HG03469 (cell line): ENCODE results near the gene CALR3.
"Not testable (repeated sequence)": the region's sequence is repeated elsewhere in the genome, so short reads cannot be mapped to it uniquely, and the experiment has no call there.

Experiments used
- ATAC-seq: cut with Tn5 transposase; IDR thresholded peaks from one replicate; pipeline ENCODE4 v1.9.1; 2021; ENCODE audit warnings: mild to moderate bottlenecking, moderate library complexity, moderate number of reproducible peaks; ENCODE audit not compliant: unreplicated experiment

The CALR3 gene

GRCh38 chr19:16525751-16526481 lies 29.9 kb upstream of the CALR3 start:
- no peak for ATAC-seq

DNA sequence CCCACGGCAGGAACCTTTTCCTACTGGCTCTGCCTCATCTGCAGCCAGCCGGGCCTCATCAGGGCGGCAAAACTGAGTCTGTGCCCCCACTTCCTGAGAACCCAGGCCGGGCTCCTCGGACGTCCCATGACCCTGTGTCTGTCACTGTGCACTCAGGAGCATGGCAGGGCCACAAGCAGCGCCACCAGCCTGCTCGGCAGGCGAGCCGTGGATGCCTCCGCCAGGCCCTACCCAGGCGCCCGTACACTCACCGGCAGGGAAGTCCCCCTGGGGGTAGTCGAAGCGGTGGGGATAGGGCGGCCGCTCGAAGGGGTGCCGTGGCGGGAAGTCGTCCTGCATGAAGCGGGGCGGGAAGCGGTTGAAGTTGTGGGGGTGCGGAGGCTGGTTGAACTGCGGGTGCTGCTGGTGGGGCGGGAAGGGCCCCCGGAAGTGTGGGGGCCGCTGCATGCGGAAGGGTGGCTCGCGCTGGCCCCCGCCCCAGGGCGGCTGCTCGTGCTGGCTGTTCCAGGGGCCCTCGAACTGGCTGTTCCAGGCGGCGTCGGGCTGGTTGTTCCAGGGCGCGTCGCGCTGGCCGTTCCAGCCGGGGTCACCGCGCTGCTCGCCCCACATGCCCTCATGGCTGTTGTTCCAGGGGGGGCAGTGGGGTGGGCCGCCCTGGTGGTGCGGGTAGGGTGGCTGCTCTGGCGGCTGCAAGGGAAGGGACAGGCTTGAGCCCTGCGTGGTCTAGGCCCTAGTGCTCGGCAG lies 29.2 kb upstream of the CALR3 start:
- no peak for ATAC-seq

GRCh38 chr19:16522559-16523377 lies 26.8 kb upstream of the CALR3 start:
- no peak for ATAC-seq

- ATAC-seq, result no peak
Measured at GRCh38 chr19:16521715-16522289, 25.8 kb upstream of the CALR3 start.

DNA sequence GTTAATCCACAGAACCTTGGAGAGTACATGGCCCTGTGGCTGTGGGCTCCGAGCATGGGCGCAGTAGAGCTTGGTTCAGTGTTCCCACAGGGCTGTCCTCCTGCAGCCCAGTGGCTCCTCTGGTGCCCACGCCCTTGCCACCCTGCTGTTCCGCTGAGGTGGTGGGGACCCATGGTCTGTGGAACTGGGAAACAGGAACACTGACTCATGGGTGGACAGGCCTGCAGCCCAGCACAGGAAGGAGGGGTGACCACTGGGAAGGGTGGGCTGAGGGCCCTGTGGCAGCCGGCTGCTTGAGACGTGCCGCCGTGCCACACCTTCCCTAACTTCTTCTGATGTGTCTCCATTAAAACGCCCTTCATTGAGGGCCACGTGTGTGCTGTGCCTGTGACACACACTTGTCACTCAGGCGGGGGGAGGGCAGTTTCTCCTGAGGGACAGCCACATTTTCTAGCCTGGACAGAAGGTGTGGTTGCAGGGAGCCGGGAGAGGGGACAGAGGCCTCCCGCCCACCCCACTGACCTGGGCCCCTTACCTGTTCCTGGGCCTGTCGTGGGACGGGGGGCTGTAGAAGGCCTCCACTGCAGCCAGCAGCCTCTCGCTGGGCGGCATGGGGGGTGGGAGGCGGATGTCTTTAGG lies 25.1 kb upstream of the CALR3 start:
- no peak for ATAC-seq

DNA sequence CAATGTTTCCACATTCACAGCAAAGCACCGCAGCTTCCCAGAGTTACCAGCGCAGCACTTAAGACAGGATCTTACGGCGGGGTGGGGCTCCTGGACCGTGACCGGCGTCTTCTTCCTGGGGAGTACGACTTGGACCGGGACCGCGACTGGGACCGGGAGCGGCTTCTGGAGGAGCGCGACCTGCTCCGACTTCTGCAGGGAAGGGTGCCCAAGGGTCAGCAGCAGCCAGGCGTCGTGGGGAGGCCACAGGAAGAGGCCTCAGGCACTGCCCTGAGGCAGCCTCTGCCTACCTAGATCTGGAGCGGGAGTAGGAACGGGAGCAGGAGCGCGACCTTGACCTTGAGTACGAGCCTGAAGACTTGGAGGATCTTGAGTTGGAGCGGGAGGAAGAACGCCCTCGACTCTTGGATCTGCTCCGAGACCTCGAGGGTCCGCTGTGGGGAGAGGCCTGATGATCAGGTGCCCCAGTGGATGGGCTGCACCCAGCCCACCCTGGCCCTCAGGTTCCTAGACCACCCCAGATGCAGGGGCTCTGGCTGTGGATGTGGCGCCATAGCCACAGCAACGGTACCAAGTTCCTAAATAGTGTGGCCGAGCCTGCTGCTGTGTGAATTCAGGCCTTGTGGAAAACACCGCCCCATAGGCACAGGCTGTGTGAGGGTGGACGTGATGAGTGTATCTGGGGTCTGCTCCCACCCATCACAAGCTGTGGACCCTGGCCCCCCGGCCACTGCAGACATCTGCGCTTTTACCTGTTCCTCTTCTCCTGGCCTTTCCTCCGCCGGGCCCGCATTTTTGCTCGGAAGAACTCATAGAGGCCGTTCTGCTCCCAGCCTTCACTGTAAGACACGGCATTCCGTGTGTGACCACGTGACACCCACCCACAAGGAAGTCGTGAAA lies 24.4 kb upstream of the CALR3 start:
- no peak for ATAC-seq

GRCh38 chr19:16519230-16519687 lies 23.3 kb upstream of the CALR3 start:
- ATAC-seq, result no peak

- ATAC-seq, result no peak
Measured at GRCh38 chr19:16518483-16519229, 22.7 kb upstream of the CALR3 start.

GRCh38 chr19:16518061-16518460 lies 22.1 kb upstream of the CALR3 start:
- no peak for ATAC-seq

GRCh38 chr19:16516923-16517610 lies 21.1 kb upstream of the CALR3 start:
- no peak for ATAC-seq

- no peak for ATAC-seq
Measured at GRCh38 chr19:16516381-16516780, 20.4 kb upstream of the CALR3 start.

DNA sequence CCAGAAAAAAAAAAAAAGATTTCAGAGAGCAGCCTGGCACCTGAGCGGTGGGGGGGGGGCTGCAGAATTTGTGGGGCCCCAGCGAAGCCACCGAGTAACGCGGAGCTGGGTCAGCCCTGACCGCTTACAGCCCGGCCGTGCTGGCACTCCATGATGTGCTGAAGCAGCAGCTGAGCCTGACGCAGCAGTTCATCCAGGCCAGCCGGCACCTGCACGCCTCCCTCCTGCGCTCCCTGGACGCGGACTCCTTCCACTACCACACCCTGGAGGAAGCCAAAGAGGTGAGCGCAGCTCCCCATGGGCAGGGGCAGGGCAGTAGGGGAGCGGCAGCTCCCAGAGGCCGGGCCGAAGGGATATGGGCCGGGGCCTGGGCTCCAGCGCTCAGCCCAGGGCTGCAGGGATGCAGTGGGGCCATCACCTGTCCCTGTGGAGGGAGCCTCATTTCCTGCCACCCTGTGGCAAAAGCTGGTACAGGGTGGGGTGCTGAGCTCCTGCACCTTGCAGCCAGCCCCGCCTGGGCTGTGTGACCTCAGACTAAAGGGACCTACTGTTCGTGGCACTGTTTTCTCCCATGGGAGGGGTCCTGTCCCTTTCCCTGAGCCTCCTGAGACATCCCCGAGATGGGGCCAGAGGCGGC lies 18.5 kb upstream of the CALR3 start:
- no peak for ATAC-seq

DNA sequence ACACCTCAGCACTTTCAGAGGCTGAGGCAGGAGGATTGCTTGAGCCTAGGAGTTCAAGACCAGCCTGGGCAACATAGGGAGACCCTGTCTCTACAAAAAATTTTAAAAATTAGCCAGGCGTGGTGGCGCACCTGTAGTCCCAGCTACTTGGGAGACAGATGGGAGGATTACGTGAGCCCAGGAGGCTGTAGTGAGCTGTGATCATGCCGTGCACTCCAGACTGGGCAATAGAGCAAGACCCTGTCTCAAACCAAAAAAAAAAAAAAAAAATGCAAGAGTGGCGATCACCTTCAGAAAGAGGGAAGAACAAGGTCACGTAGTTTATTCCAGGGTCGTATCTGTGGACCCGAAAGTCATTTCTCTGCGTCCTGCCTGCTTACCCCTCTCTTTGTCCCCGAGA lies 16.6 kb upstream of the CALR3 start:
- not testable (repeated sequence) for ATAC-seq

- ATAC-seq, result no peak
Measured at GRCh38 chr19:16509141-16510061, 13.4 kb upstream of the CALR3 start.

DNA sequence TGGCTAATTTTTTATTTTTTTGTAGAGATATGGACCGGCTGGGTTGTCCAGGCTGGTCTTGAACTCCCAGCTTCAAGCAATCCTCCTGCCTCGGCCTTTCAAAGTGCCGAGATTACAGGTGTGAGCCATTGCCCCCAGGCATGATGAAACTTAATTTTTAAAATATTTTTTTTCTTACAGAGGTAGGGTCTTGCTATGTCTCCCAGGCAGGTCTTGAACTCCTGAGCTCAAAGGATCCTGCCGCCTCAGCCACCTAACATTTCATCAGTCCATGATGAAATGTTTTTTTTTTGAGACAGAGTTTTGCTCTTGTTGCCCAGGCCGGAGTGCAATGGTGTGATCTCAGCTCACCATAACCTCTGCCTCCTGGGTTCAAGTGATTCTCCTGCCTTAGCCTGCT lies 12.6 kb upstream of the CALR3 start:
- ATAC-seq, result no peak

DNA sequence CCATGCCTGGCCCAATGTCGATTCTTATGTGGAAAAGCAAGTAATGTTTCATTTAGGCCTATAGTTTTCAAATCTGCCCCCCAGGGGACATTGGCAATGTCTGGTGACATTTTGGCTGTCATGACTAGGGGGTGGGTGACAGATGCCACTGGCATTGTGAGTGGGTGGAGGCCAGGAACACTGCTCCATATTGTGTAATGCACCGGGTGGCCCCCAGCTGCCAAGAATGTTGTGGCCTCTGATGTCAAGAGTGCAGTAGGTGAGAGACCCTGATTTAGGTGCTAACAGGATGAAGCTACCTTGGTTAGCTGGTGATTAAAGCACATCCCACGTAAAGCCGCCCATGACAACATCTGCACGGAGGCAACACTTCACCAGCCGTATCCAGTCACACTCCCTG lies 11.0 kb upstream of the CALR3 start:
- ATAC-seq, result no peak

GRCh38 chr19:16506161-16506560 lies 10.2 kb upstream of the CALR3 start:
- ATAC-seq, result not testable (repeated sequence)
